ENCODE results near the gene COLEC12.

COLEC12 gene

DNA sequence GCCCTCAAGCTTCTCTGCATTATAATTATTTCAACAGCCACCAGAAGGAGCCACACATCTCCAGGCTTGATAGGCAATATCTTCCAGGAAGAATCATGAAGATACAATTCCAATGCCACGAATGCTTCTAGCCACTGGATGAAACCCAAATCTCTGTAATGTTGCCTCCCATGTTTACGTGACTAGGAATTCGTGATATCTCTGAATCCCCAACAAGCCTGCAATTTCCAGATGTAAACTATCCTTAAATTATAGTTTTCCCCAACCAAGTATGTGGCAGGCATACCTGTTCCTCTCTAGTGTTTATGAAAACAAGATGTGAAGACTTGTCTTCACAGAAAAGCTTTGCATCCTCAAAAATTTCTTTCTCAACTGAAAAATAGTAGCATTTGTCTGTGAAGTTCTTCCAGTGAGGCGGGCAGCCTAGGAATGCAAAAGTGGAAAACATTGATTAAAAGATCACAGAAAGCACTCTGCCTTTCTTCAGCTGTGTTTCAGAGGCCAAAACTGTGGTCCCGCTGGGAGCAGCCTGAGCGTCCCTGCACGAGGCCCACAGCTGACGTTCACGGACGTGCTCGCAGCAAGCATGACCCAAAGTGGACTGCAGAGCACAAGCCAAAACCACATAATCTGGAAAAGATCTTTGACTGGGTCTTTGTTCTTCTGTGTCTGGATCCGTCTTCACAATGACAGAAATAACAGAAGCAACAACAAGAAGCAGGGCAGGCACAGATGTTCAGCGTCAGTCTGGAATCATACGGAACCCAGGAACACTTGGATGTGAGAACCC lies 167.6 kb downstream of the COLEC12 start:
- TF ChIP-seq, protein P1, sequence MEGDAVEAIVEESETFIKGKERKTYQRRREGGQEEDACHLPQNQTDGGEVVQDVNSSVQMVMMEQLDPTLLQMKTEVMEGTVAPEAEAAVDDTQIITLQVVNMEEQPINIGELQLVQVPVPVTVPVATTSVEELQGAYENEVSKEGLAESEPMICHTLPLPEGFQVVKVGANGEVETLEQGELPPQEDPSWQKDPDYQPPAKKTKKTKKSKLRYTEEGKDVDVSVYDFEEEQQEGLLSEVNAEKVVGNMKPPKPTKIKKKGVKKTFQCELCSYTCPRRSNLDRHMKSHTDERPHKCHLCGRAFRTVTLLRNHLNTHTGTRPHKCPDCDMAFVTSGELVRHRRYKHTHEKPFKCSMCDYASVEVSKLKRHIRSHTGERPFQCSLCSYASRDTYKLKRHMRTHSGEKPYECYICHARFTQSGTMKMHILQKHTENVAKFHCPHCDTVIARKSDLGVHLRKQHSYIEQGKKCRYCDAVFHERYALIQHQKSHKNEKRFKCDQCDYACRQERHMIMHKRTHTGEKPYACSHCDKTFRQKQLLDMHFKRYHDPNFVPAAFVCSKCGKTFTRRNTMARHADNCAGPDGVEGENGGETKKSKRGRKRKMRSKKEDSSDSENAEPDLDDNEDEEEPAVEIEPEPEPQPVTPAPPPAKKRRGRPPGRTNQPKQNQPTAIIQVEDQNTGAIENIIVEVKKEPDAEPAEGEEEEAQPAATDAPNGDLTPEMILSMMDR (IDR thresholded peaks at IDR 0.05; ENCODE audit: low read depth, low read length): no peak
- in situ Hi-C loops (cut with HindIII; ENCODE audit: low sequenced_read_pairs): no loop called here
- no peak overlapping the region for H3K4me3 ChIP-seq (ENCODE audit: low read depth, low read length)
- DNase-seq (ENCODE audit: low read depth, low spot score): peak; percentile 50

DNA sequence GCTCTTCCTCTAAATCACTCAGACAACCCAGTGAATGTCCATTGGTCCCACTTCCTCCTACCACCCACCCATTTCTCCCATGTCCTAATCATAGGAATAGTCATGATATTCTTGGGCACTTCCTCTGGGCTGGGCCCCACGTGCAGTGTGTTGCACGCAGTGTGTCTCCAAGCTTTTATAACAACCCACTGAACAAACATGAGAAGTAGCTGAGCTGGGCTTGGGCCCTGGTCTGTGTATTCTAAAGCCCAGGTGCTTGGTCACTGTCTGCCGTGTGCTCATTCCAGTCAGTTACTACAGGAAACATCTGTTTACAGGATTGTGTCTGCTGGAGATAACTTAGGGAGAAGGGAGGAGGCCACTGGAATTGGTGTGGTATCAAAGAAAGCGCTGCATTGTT lies 168.5 kb downstream of the COLEC12 start:
- H3K4me3 ChIP-seq (ENCODE audit: low read depth, low read length): no peak overlapping the region
- TF ChIP-seq, protein P1 (IDR thresholded peaks at IDR 0.05; ENCODE audit: low read depth, low read length): no peak
- in situ Hi-C loops (cut with HindIII; ENCODE audit: low sequenced_read_pairs): no loop called here
- no peak for DNase-seq (ENCODE audit: low read depth, low spot score)

DNA sequence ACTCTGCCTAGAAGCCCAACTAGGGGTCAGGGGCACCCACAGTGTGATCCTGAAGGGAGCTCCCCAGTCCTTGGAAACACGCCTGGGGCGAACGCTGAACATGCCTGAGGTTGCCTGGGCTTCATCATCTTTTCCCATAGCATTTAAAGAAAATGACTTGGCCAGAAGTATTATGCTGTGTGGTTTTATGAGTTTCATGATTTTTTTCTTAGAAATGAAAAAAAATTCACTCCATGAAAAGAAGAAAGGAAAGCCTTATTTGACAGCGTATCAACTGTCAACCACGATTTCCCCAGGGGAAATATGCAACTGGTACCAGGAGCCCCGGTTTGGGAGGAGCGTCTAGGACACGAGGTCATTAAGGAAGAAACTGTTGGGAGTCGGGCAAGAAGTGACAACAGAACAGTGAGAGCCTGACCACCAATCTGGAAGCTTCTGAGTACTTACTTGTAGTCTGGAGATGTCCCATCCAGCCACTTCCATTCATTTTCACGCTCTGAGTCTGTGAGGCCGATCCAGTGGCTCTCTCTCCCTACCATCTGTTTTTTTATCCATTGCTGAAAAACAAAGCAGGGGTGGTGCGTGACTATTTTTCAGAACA lies 169.2 kb downstream of the COLEC12 start:
- no peak overlapping the region for H3K4me3 ChIP-seq (ENCODE audit: low read depth, low read length)
- TF ChIP-seq, protein P1 (IDR thresholded peaks at IDR 0.05; ENCODE audit: low read depth, low read length): no peak
- peak; percentile 70 for DNase-seq (ENCODE audit: low read depth, low spot score)
- in situ Hi-C loops (cut with HindIII; ENCODE audit: low sequenced_read_pairs): no loop called here

DNA sequence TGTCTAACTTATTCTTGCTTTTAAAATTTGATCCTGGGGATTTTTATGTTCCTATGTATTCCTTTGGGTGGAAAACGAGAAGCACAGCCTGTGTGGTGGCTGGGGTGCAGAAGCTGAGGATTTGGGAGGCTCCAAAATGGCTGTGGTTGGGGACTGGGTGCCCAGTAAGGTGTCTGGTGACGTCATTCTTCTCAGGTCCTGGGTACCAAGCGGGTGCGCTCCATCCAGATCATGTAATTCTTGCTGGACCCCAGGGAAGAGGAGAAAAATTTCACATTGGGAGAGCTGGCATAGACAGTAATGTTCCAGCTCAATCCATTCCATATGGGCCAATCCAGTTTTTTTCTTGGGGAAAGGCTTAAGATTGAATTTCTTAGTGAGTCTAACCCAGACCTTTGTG lies 171.6 kb downstream of the COLEC12 start:
- TF ChIP-seq, protein P1 (IDR thresholded peaks at IDR 0.05; ENCODE audit: low read depth, low read length): no peak
- no peak for DNase-seq (ENCODE audit: low read depth, low spot score)
- no peak overlapping the region for H3K4me3 ChIP-seq (ENCODE audit: low read depth, low read length)
- in situ Hi-C loops (cut with HindIII; ENCODE audit: low sequenced_read_pairs): no loop called here

DNA sequence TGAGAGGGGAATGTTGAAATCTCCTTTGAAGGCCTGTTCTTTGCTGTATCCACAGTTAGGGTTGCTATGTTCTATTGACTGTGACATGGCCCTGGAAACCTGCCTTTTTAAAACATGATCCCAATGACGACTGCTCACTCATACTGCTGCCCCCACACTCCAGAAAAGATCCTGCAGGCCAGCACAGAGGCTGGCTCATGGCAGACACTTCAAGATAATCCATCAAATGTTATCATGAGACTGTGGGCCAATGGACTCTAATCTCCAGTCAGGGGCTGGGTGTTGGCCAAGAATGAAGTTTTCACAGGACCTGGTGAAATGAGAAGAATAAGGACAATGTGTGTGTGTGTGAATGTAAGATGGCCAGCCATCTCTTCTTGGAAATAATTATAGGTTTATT lies 173.7 kb downstream of the COLEC12 start:
- TF ChIP-seq, protein P1 (IDR thresholded peaks at IDR 0.05; ENCODE audit: low read depth, low read length): no peak
- no peak overlapping the region for H3K4me3 ChIP-seq (ENCODE audit: low read depth, low read length)
- no peak for DNase-seq (ENCODE audit: low read depth, low spot score)
- in situ Hi-C loops (cut with HindIII; ENCODE audit: low sequenced_read_pairs): no loop called here

DNA sequence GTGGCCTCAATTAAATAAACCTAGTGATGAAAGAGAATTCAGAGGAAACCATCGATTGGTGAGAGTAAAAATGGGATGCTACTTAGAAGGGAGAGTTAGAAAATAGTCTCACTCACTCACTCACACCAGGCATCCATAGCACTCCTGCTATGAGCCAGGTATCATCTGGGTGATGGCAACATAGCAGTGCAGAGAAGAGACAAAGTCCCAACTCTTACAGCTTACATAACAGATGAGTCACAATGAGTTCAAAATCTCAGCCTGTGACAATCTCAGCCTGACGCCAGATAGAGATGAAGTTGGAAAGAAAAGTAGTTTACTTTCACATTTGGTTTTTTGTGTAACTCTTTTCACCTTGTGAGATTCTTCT lies 177.3 kb downstream of the COLEC12 start:
- in situ Hi-C loops (cut with HindIII; ENCODE audit: low sequenced_read_pairs): no loop called here
- DNase-seq (ENCODE audit: low read depth, low spot score): peak; percentile 52

More for the DNA sequence above, 177.3 kb downstream of the COLEC12 start:
- TF ChIP-seq, protein P1 (IDR thresholded peaks at IDR 0.05; ENCODE audit: low read depth, low read length): no peak
- no peak overlapping the region for H3K4me3 ChIP-seq (ENCODE audit: low read depth, low read length)
